HK-2 (cell line): ENCODE data around the gene IFIT1.

Experiments used
- DNase-seq: peaks from one replicate; pipeline ENCODE4 v3.0.0-alpha.2; 2018; ENCODE audit not compliant: unreplicated experiment

The IFIT1 gene

GRCh38 chr10:89391907-89392756, at the start of gene IFIT1:
Gene IFIT1, plus strand, starts transcription at chr10:89392623. Its CDS starts 90 bp downstream, at chr10:89392713.
- DNase-seq: peak; percentile 39

- no peak for DNase-seq
Observed at GRCh38 chr10:89343089-89343767, 49.2 kb upstream of the IFIT1 start.

- no peak for DNase-seq
Observed at GRCh38 chr10:89344156-89344555, 48.3 kb upstream of the IFIT1 start.

- DNase-seq: no peak
Observed at GRCh38 chr10:89345367-89346000, 46.9 kb upstream of the IFIT1 start.

- no peak for DNase-seq
Observed at GRCh38 chr10:89346405-89347254, 45.8 kb upstream of the IFIT1 start.

GRCh38 chr10:89347701-89348457, 44.5 kb upstream of the IFIT1 start:
- no peak for DNase-seq

GRCh38 chr10:89348481-89348880, 43.9 kb upstream of the IFIT1 start:
- no peak for DNase-seq

GRCh38 chr10:89348975-89349374, 43.4 kb upstream of the IFIT1 start:
- DNase-seq: no peak

GRCh38 chr10:89350631-89351315, 41.6 kb upstream of the IFIT1 start:
- peak; percentile 50 for DNase-seq

GRCh38 chr10:89351412-89351779, 41.0 kb upstream of the IFIT1 start:
- DNase-seq: no peak

GRCh38 chr10:89351780-89352597, 40.4 kb upstream of the IFIT1 start:
- DNase-seq: peak; percentile 81

GRCh38 chr10:89352802-89353201, 39.6 kb upstream of the IFIT1 start:
- peak; percentile 18 for DNase-seq

- no peak for DNase-seq
Observed at GRCh38 chr10:89355394-89355931, 37.0 kb upstream of the IFIT1 start.

GRCh38 chr10:89357096-89357495, 35.3 kb upstream of the IFIT1 start:
- no peak for DNase-seq

- no peak for DNase-seq
Observed at GRCh38 chr10:89357975-89358374, 34.4 kb upstream of the IFIT1 start.

- no peak for DNase-seq
Observed at GRCh38 chr10:89360157-89360556, 32.3 kb upstream of the IFIT1 start.

- no peak for DNase-seq
Observed at GRCh38 chr10:89362929-89363328, 29.5 kb upstream of the IFIT1 start.

- no peak for DNase-seq
Observed at GRCh38 chr10:89363729-89364442, 28.5 kb upstream of the IFIT1 start.

- DNase-seq: no peak
Observed at GRCh38 chr10:89364531-89364930, 27.9 kb upstream of the IFIT1 start.
